ENCODE measurements around the gene MCCC1. TPM values are rescaled to one million over a fixed set of nuclear protein-coding genes. Genes with fewer than 3 reads are reported as not detected.

The MCCC1 gene
- total and polyA plus RNA-seq, 2 of the 4 experiments (the other 2 are of a cell fraction), result 14.2 to 17.9 TPM

GRCh38 chr3:183038221-183038620, 61.1 kb downstream of the MCCC1 start:
- H3K9ac ChIP-seq (ENCODE audit: low read depth, low read length), result no peak overlapping the region
- no peak overlapping the region for H2BK120ac ChIP-seq (ENCODE audit: low read depth, low read length)
- H3K4ac ChIP-seq (ENCODE audit: low read depth, low read length), result no peak overlapping the region
- H4K20me1 ChIP-seq (ENCODE audit: insufficient read depth, low read length), result no peaks in the 10 kb centered on the region
- H3K4me3 ChIP-seq (ENCODE audit: insufficient read depth, low read depth, low read length), result no peak overlapping the region
- no TSS peak for BruUV-seq (replicated peaks)
- H3K27ac ChIP-seq (ENCODE audit: insufficient read depth, low read length), result no peak overlapping the region
- H3K14ac ChIP-seq (replicated peaks; ENCODE audit: low read depth, low read length), result no peak overlapping the region
- H3K9me1 ChIP-seq (ENCODE audit: insufficient read depth, low read length), result no peaks in the 10 kb centered on the region
- no peak overlapping the region for H4K5ac ChIP-seq (ENCODE audit: low read depth, low read length)
- H2AK5ac ChIP-seq (ENCODE audit: low read depth, low read length), result no peak overlapping the region
- no peak overlapping the region for H2BK20ac ChIP-seq (ENCODE audit: low read depth, low read length)
- no peak overlapping the region for H3K18ac ChIP-seq (ENCODE audit: low read depth, low read length)
- no peaks in the 10 kb centered on the region for H3K27me3 ChIP-seq (ENCODE audit: control insufficient read depth, insufficient read depth, low read length)
- intact Hi-C loops (cut with micrococcal nuclease) (no loop called here), dilution Hi-C loops (cut with HindIII; ENCODE audit: low sequenced_read_pairs, unreplicated experiment) (no loop called here), in situ Hi-C loops (cut with MboI; ENCODE audit: low sequenced_read_pairs) (no loop called here)
- H4K91ac ChIP-seq (ENCODE audit: insufficient read depth, low read depth, low read length), result no peak overlapping the region
- H3K4me1 ChIP-seq (ENCODE audit: control insufficient read depth, insufficient read depth, low read length), result peaks cover 2% of the 10 kb centered on the region; the same call in 1 of the 2 replicates
- H3K79me1 ChIP-seq (ENCODE audit: low read depth in 1 of 2, low read length in 2 of 2), result no peaks in the 10 kb centered on the region
- ChIA-PET CTCF (no interaction called here), POLR2A (ENCODE audit: unreplicated experiment) (no interaction called here)
- H4K8ac ChIP-seq (ENCODE audit: low read depth in 2 of 2, low read length in 2 of 2), result no peak overlapping the region
- H2BK5ac ChIP-seq (ENCODE audit: low read depth, low read length, poor library complexity, severe bottlenecking), result no peak overlapping the region
- no CpG with 5 or more reads among the region's 2 CpGs for WGBS, 2 experiments (ENCODE audit: extremely low coverage in 2 of 2, insufficient read length in 1 of 2)
- TF ChIP-seq CEBPB (IDR thresholded peaks at IDR 0.05; ENCODE audit: low read depth, low read length) (no peak), FOS (IDR thresholded peaks at IDR 0.05; ENCODE audit: low read depth, low read length) (no peak), POLR2A (IDR thresholded peaks at IDR 0.05; ENCODE audit: low read depth, low read length) (no peak), CTCF (conservative IDR thresholded peaks at IDR 0.05; ENCODE audit: low read depth, low read length) (no peak), USF2 (IDR thresholded peaks at IDR 0.05; ENCODE audit: low read depth, low read length) (no peak), BHLHE40 (IDR thresholded peaks at IDR 0.05; ENCODE audit: low read depth, low read length) (no peak), RAD21 (IDR thresholded peaks at IDR 0.05; ENCODE audit: low read length) (no peak), MXI1 (IDR thresholded peaks at IDR 0.05; ENCODE audit: borderline replicate concordance, low read depth, low read length) (no peak)
- TF ChIP-seq, protein P1, sequence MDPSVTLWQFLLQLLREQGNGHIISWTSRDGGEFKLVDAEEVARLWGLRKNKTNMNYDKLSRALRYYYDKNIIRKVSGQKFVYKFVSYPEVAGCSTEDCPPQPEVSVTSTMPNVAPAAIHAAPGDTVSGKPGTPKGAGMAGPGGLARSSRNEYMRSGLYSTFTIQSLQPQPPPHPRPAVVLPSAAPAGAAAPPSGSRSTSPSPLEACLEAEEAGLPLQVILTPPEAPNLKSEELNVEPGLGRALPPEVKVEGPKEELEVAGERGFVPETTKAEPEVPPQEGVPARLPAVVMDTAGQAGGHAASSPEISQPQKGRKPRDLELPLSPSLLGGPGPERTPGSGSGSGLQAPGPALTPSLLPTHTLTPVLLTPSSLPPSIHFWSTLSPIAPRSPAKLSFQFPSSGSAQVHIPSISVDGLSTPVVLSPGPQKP (IDR thresholded peaks at IDR 0.05; ENCODE audit: borderline replicate concordance, low read depth, low read length), result no peak
- no peak overlapping the region for H3K23ac ChIP-seq (ENCODE audit: low read depth, low read length)
- H2AK9ac ChIP-seq (replicated peaks; ENCODE audit: low read depth, low read length, poor library complexity), result no peak overlapping the region
- DNase-seq (no peak), ATAC-seq (ENCODE audit: low read depth) (no peak)
- no peak overlapping the region for H3K56ac ChIP-seq (ENCODE audit: extremely low read depth, insufficient read depth, low read length)
- peaks cover 19% of the 10 kb centered on the region for H3K36me3 ChIP-seq (ENCODE audit: control insufficient read depth, insufficient read depth, low read length)
- no peak overlapping the region for H3K4me2 ChIP-seq (ENCODE audit: low read depth, low read length)
- no peak overlapping the region for H2AFZ ChIP-seq (replicated peaks; ENCODE audit: low read length, poor library complexity)
- no peak overlapping the region for H2BK15ac ChIP-seq (ENCODE audit: low read depth, low read length)
- no peaks in the 10 kb centered on the region for H3K9me3 ChIP-seq (ENCODE audit: control insufficient read depth, insufficient read depth, low read length)
